Cerebellar nuclear complex (tissue), 1 donor: ENCODE measurements around the gene CD300C.
"Not testable (repeated sequence)": the region's sequence is repeated elsewhere in the genome, so short reads cannot be mapped to it uniquely, and the experiment has no call there.

Experiments used
- DNase-seq, 2 experiments: peaks; one replicate each; lab custom pipeline; 2025; lab: John Stamatoyannopoulos, UW

Gene CD300C

DNA sequence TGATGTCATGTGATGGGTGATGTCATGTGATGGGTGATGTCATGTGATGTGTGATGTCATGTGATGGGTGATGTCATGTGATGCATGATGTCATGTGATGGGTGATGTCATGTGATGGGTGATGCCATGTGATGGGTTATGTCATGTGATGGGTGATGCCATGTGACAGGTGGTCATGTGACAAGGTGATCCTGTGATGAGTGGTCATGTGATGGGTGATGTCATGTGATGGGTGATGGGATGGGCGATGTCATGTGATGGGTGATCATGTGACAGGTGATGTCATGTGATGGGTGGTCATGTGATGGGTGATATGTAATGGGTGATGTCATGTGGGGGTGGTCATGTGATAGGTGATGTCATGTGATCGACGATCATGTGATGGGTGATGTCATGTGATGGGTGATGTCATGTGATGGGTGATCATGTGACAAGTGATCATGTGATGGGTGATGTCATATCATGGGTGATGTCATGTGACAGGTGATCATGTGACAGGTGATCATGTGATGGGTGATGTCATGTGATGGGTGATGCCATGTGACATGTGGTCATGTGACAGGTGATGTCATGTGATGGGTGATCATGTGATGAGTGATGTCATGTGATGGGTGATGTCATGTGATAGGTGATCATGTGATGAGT is 31.8 kb downstream of the CD300C start:
- DNase-seq, result no peak

DNA sequence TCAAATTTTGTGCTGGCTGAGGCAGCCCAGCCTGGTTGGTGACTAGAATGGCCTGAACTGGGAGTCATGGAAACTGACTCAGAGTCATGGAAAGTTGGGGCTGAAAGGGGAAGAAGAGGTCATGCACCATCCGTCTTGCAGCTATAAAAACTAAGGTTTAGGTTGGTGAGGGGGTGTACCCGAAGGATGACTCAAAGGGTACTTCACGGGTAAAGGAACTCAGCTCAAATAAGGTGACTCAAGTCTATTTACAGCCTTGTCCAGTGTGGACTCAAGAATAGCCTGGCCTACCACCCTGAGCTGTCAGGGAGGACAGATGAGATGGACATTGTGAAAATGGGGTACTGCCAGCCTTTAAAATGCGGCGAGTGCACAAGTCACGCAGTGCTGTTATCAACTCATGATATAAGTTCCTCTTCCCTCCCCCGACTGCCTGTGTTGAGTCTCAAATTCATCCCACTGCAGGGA is 33.3 kb downstream of the CD300C start:
- no peak for DNase-seq

DNA sequence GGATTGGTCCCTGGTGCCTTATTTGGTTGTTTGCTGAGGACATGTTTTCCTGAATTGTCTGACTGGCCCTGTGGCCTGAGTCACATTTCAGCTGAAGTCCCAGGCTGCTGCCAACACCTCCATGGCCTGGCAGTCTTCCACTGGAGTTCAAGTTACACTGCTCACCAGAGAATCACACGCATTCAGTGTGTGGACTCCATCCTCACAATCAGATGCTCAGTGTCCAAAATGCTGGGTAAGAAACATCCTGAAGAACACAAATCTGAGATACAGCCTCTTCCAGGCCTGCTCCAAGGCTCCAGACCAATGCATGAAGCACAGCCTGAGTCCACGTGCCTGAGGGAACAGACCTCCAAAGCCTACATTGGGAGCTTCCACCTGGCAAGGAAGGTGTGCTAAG is 33.9 kb downstream of the CD300C start:
- DNase-seq, result no peak

DNA sequence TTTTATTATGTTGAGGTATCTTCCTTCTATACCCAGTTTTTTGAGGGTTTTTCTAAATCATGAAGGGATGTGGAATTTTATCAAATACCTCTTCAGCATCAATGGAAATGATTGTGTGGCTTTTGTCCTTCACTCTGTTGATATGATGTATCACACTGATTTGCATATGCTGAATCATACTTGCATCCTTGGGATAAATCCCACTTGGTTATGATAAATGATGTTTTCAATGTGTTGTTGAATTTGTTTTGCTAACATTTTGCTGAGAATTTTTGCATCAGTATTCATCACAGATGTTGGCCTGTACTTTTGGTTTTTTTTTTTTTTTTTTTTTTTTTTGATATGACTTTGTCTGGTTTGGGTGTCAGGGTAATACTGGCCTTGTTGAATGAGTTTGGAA is 37.8 kb downstream of the CD300C start:
- DNase-seq, result no peak

DNA sequence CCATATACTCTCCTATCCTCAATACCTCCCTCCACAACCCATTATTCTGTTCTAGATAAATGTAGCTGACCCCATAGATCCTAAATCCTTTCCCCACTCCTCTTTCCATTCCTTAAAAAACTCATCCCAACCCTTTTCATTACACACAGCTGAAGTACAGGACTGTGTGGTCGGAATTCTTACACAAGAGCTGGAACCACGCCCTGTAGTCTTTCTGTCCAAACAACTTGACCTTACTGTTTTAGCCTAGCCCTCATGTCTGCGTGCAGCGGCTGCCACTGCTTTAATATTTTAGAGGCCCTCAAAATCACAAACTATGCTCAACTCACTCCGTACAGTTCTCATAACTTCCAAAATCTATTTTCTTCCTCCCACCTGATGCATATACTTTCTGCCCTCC is 42.0 kb downstream of the CD300C start:
- not testable (repeated sequence) for DNase-seq

DNA sequence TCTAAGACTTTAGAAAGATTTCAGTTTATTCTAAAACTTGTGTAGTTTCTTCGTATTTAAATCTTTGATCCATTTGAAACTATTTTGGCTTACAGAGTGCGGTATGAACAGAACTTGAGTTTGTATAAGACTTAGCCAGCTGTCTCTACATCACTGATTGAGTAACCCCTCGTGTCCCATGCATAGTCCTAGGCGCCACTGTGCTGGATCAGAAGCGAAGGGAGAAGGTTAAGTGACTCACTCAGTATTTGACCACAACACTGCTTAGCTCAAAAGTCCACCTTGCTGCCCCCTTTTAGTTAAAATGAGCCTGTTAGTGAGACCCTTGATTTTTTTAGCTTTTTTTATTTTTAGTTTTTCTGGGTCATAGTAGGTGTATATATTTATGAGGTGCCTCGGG is 43.1 kb downstream of the CD300C start:
- no peak for DNase-seq

DNA sequence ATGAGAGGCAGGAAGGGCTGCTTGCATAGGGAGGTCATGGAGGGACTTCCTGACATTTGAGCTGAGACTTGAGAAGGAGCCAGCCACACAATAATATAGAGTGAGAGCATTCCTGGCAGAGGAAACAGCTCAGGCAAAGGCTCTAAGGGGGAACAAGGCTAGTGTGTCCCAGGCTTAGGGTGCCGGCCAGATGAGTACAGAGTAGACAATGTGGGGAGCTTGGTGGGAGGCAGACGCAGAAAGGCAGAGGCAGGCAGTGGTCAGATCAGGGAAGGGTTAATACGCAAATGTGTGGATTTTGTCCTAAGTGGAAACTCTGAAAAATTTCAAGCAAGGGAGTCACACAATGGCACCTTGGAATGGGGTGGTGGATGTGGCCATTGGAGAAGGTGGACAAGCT is 45.9 kb downstream of the CD300C start:
- no peak for DNase-seq

DNA sequence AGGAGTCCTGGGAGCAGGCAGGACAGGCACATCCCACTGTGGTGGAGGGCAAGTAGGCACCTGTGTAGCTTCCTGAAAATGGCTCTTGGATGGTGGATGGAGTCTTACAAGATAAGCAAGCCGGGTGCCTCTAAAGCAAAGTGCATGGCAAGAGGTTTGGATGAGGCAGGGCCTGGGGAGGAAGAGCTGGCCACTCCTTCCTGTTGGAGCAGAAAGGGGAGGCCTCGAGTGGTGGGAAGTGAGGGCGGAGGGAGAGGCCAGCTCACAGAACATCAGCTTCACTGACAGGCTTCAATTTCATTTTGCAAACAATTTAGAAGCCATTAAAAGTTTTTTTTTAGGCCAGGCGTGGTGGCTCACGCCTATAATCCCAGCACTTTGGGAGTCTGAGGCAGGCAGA is 48.4 kb downstream of the CD300C start:
- no peak for DNase-seq

DNA sequence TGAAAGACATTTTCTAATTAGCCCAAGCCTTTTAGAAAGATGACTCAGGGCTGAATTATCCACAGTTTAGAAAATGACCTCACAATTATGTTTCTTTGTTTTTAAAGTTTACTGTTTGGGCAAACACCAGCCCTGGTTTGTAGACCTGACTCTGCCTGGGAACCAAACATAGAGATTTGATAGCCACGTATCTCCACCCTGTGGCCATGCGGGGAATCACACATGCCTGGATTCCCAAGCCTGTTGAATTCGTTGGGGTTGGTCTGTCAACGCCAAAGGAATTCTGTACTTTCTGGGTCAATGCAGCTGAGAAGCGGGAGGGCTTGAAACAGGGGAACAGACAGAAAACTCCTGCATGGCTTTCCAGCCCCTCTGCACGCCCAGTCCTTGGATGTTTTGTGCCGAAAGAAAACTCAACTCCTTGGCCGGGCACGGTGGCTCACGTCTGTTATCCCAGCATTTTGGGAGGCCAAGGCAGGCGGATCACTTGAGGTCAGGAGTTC is 52.5 kb downstream of the CD300C start:
- peak in 1 of 2 experiments; percentile 41 for DNase-seq

DNA sequence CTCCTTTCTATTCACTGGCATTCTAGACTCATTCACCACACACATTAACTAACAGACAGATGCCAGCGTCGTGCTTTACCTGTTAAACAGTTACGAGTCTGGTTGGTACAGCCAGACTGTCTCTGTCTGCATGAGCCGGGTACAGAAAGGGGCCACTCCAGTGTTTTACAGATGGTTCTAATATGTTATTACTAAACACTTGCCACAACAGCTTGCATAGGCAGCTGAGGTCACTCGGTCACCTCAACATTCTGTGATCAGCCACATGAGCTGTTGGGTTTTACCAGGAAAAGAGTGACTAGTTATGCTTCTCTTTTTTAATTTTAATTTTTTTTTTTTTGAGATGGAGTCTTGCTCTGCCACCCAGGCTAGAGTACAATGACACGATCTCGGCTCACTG is 54.3 kb downstream of the CD300C start:
- no peak for DNase-seq
